Measurements from ENCODE around the gene OR6C68.

The OR6C68 gene

GRCh38 chr12:55492078-55492477 is at the start of gene OR6C68:
Gene OR6C68 (plus strand): TSS chr12:55492378. CDS start chr12:55492378, 0 bp downstream.
- H3K9me3 ChIP-seq (ENCODE audit: control insufficient read depth, insufficient read depth, low read depth, low read length), result no peaks in the 10 kb centered on the region
- no peak within 1 kb of the TSS for H3K27ac ChIP-seq (ENCODE audit: extremely low read depth, low read depth, low read length)
- no peak within 1 kb of the TSS for H3K4me3 ChIP-seq (ENCODE audit: low read depth, low read length)
- ChIA-PET CTCF (no interaction called here), POLR2A (no interaction called here)
- H3K36me3 ChIP-seq (ENCODE audit: control insufficient read depth in 2 of 2, insufficient read depth in 1 of 2, low read length in 2 of 2), result no peaks in the 10 kb centered on the region
- no peak for TF ChIP-seq ZEB2 (tag by site-specific recombination; IDR thresholded peaks at IDR 0.05)
- no peak for TF ChIP-seq ZNF747 (tag by site-specific recombination; IDR thresholded peaks at IDR 0.05)
- TF ChIP-seq ZNF138 (tag by site-specific recombination; IDR thresholded peaks at IDR 0.05; ENCODE audit: borderline replicate concordance), result no peak
- no peak for TF ChIP-seq ZNF473 (tag by site-specific recombination; IDR thresholded peaks at IDR 0.05)
- TF ChIP-seq ZNF354C (tag by site-specific recombination; IDR thresholded peaks at IDR 0.05; ENCODE audit: borderline replicate concordance, low read depth), result no peak
- no peak for TF ChIP-seq ZSCAN16 (tag by site-specific recombination; IDR thresholded peaks at IDR 0.05)
- no peak for TF ChIP-seq TCF7L2 (IDR thresholded peaks at IDR 0.05; ENCODE audit: borderline replicate concordance, low read depth, low read length)
- TF ChIP-seq ZNF19 (tag by site-specific recombination; IDR thresholded peaks at IDR 0.05; ENCODE audit: low read depth), result no peak
- no peak for TF ChIP-seq BCL6B (tag by site-specific recombination; IDR thresholded peaks at IDR 0.05)
- no peak for TF ChIP-seq ZNF175 (tag by site-specific recombination; IDR thresholded peaks at IDR 0.05)
- H3K4me1 ChIP-seq (ENCODE audit: control insufficient read depth, insufficient read depth, low read length), result no peaks in the 10 kb centered on the region

GRCh38 chr12:55443776-55444175 is 48.4 kb upstream of the OR6C68 start, which contains the start of gene OR6C2:
Gene OR6C2 (plus strand): TSS chr12:55444076. CDS start chr12:55452214, 8,138 bp downstream.
- TF ChIP-seq BCL6B (tag by site-specific recombination; IDR thresholded peaks at IDR 0.05) (no peak), ZNF114 (tag by site-specific recombination; IDR thresholded peaks at IDR 0.05) (no peak), CTCF (tag by site-specific recombination; IDR thresholded peaks at IDR 0.05) (no peak), ZNF10 (tag by site-specific recombination; IDR thresholded peaks at IDR 0.05) (no peak), ZNF677 (tag by site-specific recombination; IDR thresholded peaks at IDR 0.05) (no peak), ZBTB20 (tag by site-specific recombination; IDR thresholded peaks at IDR 0.05) (no peak), ZNF391 (tag by site-specific recombination; IDR thresholded peaks at IDR 0.05; ENCODE audit: borderline replicate concordance, low read depth) (no peak), ZNF600 (tag by site-specific recombination; IDR thresholded peaks at IDR 0.05) (no peak), ZNF239 (tag by site-specific recombination; IDR thresholded peaks at IDR 0.05) (no peak), ZNF560 (tag by site-specific recombination; IDR thresholded peaks at IDR 0.05; ENCODE audit: borderline replicate concordance) (no peak)
- Histone ChIP-seq H3K9me3 (ENCODE audit: control insufficient read depth, insufficient read depth, low read depth, low read length) (no peaks in the 10 kb centered on the region), H3K4me3 (ENCODE audit: low read depth, low read length) (no peak within 1 kb of the TSS), H3K36me3 (ENCODE audit: control insufficient read depth in 2 of 2, insufficient read depth in 1 of 2, low read length in 2 of 2) (no peaks in the 10 kb centered on the region), H3K4me1 (ENCODE audit: control insufficient read depth, insufficient read depth, low read length) (no peaks in the 10 kb centered on the region), H3K27ac (ENCODE audit: extremely low read depth, low read depth, low read length) (no peak within 1 kb of the TSS)
- CTCF ChIA-PET, result no interaction called here
- POLR2A ChIA-PET, result no interaction called here

- ChIA-PET POLR2A (no interaction called here), CTCF (interaction anchor here (1.1 kb wide), 1 partner anchor 212 kb away, joined by 3 read pairs; no protein-coding TSS in a partner anchor)
- no peaks in the 10 kb centered on the region for H3K36me3 ChIP-seq (ENCODE audit: control insufficient read depth in 2 of 2, insufficient read depth in 1 of 2, low read length in 2 of 2)
- H3K4me1 ChIP-seq (ENCODE audit: control insufficient read depth, insufficient read depth, low read length), result no peaks in the 10 kb centered on the region
- H3K27ac ChIP-seq (ENCODE audit: extremely low read depth, low read depth, low read length), result no peak overlapping the region
- no peaks in the 10 kb centered on the region for H3K9me3 ChIP-seq (ENCODE audit: control insufficient read depth, insufficient read depth, low read depth, low read length)
- H3K4me3 ChIP-seq (ENCODE audit: low read depth, low read length), result no peak overlapping the region
- TF ChIP-seq ZNF776 (tag by site-specific recombination; IDR thresholded peaks at IDR 0.05; ENCODE audit: borderline replicate concordance) (no peak), ZNF555 (tag by site-specific recombination; conservative IDR thresholded peaks at IDR 0.05) (no peak), ZBTB44 (tag by site-specific recombination; IDR thresholded peaks at IDR 0.05) (no peak), ZNF843 (tag by site-specific recombination; IDR thresholded peaks at IDR 0.05) (no peak), ZNF433 (tag by site-specific recombination; IDR thresholded peaks at IDR 0.05; ENCODE audit: low read depth) (no peak), YY1 (tag by site-specific recombination; IDR thresholded peaks at IDR 0.05) (no peak), KLF7 (tag by site-specific recombination; IDR thresholded peaks at IDR 0.05; ENCODE audit: borderline replicate concordance) (no peak), ZNF335 (tag by site-specific recombination; conservative IDR thresholded peaks at IDR 0.05) (no peak)
These were observed 46.8 kb upstream of the OR6C68 start for GRCh38 chr12:55445357-55445756.
